ENCODE measurements around the gene PPAT.

Gene PPAT

GRCh38 chr4:56414135-56414670 is 21.2 kb downstream of the PPAT start:
- ChIA-PET POLR2A (no interaction called here), CTCF (interaction anchor here (3.5 kb wide), 1 partner anchor 11 kb away, joined by 21 read pairs; no protein-coding TSS in a partner anchor)
- H3K4me3 ChIP-seq (ENCODE audit: low read depth, low read length), result no peak overlapping the region
- TF ChIP-seq, protein P1, sequence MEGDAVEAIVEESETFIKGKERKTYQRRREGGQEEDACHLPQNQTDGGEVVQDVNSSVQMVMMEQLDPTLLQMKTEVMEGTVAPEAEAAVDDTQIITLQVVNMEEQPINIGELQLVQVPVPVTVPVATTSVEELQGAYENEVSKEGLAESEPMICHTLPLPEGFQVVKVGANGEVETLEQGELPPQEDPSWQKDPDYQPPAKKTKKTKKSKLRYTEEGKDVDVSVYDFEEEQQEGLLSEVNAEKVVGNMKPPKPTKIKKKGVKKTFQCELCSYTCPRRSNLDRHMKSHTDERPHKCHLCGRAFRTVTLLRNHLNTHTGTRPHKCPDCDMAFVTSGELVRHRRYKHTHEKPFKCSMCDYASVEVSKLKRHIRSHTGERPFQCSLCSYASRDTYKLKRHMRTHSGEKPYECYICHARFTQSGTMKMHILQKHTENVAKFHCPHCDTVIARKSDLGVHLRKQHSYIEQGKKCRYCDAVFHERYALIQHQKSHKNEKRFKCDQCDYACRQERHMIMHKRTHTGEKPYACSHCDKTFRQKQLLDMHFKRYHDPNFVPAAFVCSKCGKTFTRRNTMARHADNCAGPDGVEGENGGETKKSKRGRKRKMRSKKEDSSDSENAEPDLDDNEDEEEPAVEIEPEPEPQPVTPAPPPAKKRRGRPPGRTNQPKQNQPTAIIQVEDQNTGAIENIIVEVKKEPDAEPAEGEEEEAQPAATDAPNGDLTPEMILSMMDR (IDR thresholded peaks at IDR 0.05; ENCODE audit: insufficient read depth, low read length, missing control alignments), result no peak
- DNase-seq (ENCODE audit: low read depth, low spot score), result no peak

DNA sequence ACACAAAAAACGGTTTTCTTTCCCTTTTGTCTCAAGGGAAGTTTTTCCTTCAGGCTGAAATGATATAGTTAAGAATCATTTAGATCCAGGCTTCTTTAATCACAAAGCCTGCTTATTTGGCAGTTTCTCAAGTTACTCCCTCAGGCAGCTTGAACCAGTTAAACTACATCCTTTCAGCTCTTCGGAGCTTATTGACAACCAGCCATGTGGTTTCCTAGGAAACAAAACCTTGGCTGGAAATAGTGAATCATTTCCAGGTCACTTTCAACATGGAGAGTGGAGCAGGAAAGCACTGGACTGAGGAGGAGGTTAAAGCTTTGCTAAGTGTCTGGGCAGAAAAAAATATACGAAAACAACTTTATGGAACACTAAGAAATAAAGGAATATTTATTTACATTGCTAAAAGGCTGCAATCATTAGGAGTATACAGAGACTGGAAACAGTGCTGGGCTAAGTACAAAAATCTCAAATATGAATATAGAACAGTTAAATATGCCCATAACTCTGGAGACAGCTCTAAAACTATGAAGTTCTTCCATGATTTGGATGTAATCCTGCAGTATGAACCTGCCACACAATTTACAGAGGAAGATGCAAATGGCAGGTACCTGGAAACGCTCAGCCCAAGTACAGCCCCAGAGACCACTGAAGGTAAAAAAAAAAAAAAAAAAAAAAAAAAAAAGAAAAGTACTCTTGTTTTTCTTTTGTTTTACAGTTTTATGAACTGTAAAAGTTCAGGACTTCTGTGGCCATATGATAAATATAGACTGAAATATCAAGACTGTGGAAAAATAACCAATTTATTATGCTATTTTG is 25.0 kb downstream of the PPAT start:
- POLR2A ChIA-PET, result interaction anchor here (1.1 kb wide), 1 partner anchor 23 kb away, joined by 4 read pairs; the partner anchor contains the start of gene AASDH
- CTCF ChIA-PET, result interaction anchor here (1.3 to 3.6 kb wide), 3 partner anchors 9 to 134 kb away, joined by 3 to 39 read pairs (median 6); no protein-coding TSS in a partner anchor

GRCh38 chr4:56409511-56410090 is 25.8 kb downstream of the PPAT start:
- CTCF ChIA-PET, result interaction anchor here (3.6 kb wide), 1 partner anchor 14 kb away, joined by 39 read pairs; no protein-coding TSS in a partner anchor
- POLR2A ChIA-PET, result interaction anchor here (1.1 kb wide), 1 partner anchor 22 kb away, joined by 4 read pairs; the partner anchor contains the start of gene AASDH
- no peak for DNase-seq (ENCODE audit: low read depth, low spot score)
- no peak overlapping the region for H3K4me3 ChIP-seq (ENCODE audit: low read depth, low read length)
- TF ChIP-seq, protein P1 (IDR thresholded peaks at IDR 0.05; ENCODE audit: insufficient read depth, low read length, missing control alignments), result no peak

More for the DNA sequence above, 25.0 kb downstream of the PPAT start:
- H3K4me3 ChIP-seq (ENCODE audit: low read depth, low read length), result peak overlapping the region; percentile 40
- peak; percentile 83 for DNase-seq (ENCODE audit: low read depth, low spot score)
- TF ChIP-seq, protein P1 (IDR thresholded peaks at IDR 0.05; ENCODE audit: insufficient read depth, low read length, missing control alignments), result no peak

DNA sequence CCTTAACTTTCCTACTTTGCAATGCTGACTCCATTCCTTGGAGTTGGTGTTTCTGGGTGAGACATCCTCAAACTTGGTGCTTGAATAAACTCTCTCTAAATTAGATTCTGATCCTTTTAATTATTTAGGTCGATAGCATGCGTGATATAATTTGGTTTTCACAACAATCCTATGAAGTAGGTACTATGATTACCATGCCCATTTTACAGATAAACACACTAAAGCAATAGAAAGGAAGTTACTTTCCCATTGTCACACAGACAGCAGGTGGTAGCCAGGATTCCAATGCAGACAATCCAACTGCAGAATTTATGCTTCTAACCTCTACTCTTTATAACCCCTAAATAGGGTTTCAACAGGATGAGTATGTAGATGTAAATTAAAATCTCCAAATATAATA is 26.4 kb downstream of the PPAT start:
- DNase-seq (ENCODE audit: low read depth, low spot score), result no peak
- TF ChIP-seq, protein P1 (IDR thresholded peaks at IDR 0.05; ENCODE audit: insufficient read depth, low read length, missing control alignments), result no peak
- ChIA-PET CTCF (interaction anchor here (3.6 kb wide), 1 partner anchor 15 kb away, joined by 39 read pairs; no protein-coding TSS in a partner anchor), POLR2A (no interaction called here)
- H3K4me3 ChIP-seq (ENCODE audit: low read depth, low read length), result no peak overlapping the region

DNA sequence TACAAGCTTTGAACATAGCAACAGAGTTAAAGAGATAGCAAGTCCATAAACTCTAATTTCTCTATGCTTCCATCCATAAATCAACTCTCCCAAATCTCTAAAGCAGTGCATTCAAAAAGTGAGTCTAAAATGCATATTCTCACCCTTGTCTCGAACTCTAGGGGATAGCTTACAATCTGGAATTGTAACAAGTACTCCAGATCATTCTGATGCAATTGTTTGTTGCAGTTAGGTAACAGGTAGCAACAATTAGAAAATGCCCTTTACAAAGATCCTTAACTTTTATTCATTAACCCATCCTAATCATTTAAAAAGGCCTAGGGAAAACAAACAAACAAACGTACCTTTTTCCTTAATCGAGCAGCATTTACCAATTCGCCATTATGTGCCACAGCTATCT is 29.3 kb downstream of the PPAT start:
- TF ChIP-seq, protein P1 (IDR thresholded peaks at IDR 0.05; ENCODE audit: insufficient read depth, low read length, missing control alignments), result no peak
- ChIA-PET CTCF (interaction anchor here (1.8 kb wide), 1 partner anchor 430 kb away, joined by 8 read pairs; no protein-coding TSS in a partner anchor), POLR2A (no interaction called here)
- no peak for DNase-seq (ENCODE audit: low read depth, low spot score)
- H3K4me3 ChIP-seq (ENCODE audit: low read depth, low read length), result no peak overlapping the region

- TF ChIP-seq, protein P1 (IDR thresholded peaks at IDR 0.05; ENCODE audit: insufficient read depth, low read length, missing control alignments), result no peak
- ChIA-PET CTCF (interaction anchor here (1.0 to 1.8 kb wide), 2 partner anchors 20 to 431 kb away, joined by 4 to 8 read pairs; no protein-coding TSS in a partner anchor), POLR2A (no interaction called here)
- DNase-seq (ENCODE audit: low read depth, low spot score), result no peak
- H3K4me3 ChIP-seq (ENCODE audit: low read depth, low read length), result no peak overlapping the region
Observed at GRCh38 chr4:56405016-56405415, 30.4 kb downstream of the PPAT start.

Measured in AG04449 (cell line).